MCF 10A (cell line): ENCODE results near the gene TM9SF4. TPM values are rescaled to one million over a fixed set of nuclear protein-coding genes. Genes with fewer than 3 reads are reported as not detected.

Source experiments
- Bru-seq: library from RNA; stranded (reverse); fragments of 400-500 nt; gene quantifications from one replicate; lab custom pipeline; 2021; lab: Mats Ljungman, UMichigan
- BruChase-seq, 2 experiments: library from RNA; stranded (reverse); fragments of 400-500 nt; gene quantifications; one replicate each; lab custom pipeline; 2021; lab: Mats Ljungman, UMichigan
- BruUV-seq: library from RNA; stranded (reverse); fragments of 400-500 nt; replicated peaks from 2 replicates; lab custom pipeline; 2021; lab: Mats Ljungman, UMichigan
- CTCF ChIA-PET: fragments of 300-600 bp; sonication (Branson Sonifier 250); formaldehyde crosslinking; extraction: SDS; loops from one replicate; lab custom pipeline; 2021; ENCODE audit warnings: antibody characterized with exemption, inconsistent platforms; lab: Yijun Ruan, JAX
- POLR2A ChIA-PET: fragments of 300-600, 350-650 bp; sonication (Branson Sonifier 250); formaldehyde crosslinking; extraction: SDS; loops from one replicate; lab custom pipeline; 2020; ENCODE audit warnings: antibody characterized with exemption, inconsistent platforms; lab: Yijun Ruan, JAX
- DNase-seq: peaks from one replicate; pipeline ENCODE4 v3.0.0-alpha.2; 2018; ENCODE audit not compliant: unreplicated experiment
- H3K27ac Mint-ChIP-seq: one replicate; pipeline ENCODE4 v1.8.0; 2022; ENCODE audit warnings: mild to moderate bottlenecking, low read depth, mixed read lengths; ENCODE audit not compliant: unreplicated experiment
- H3K27me3 Mint-ChIP-seq: one replicate; pipeline ENCODE4 v1.8.0; 2022; ENCODE audit warnings: mixed read lengths; ENCODE audit not compliant: insufficient read depth, unreplicated experiment
- H3K36me3 Mint-ChIP-seq: one replicate; pipeline ENCODE4 v1.8.0; 2022; ENCODE audit warnings: mild to moderate bottlenecking, moderate library complexity, mixed read lengths; ENCODE audit not compliant: insufficient read depth, unreplicated experiment
- H3K4me1 Mint-ChIP-seq: one replicate; pipeline ENCODE4 v1.8.0; 2022; ENCODE audit warnings: mixed read lengths; ENCODE audit not compliant: insufficient read depth, unreplicated experiment
- H3K4me3 Mint-ChIP-seq: one replicate; pipeline ENCODE4 v1.8.0; 2022; ENCODE audit warnings: mild to moderate bottlenecking, moderate library complexity, mixed read lengths; ENCODE audit not compliant: unreplicated experiment
- H3K9me3 Mint-ChIP-seq: one replicate; pipeline ENCODE4 v1.8.0; 2022; ENCODE audit warnings: mixed read lengths; ENCODE audit not compliant: unreplicated experiment
- intact Hi-C: fragments of 100-400 bp; cut with micrococcal nuclease; formaldehyde crosslinking; loops from 2 replicates; pipeline ENCODE4 v1.14.1; 2022
- long read RNA-seq: library from polyadenylated mRNA; stranded (forward); transcript quantifications from one replicate; pipeline ENCODE4 v2.0.0, GENCODE V29; 2022
- total RNA-seq: library from RNA; stranded (reverse); gene quantifications from 2 replicates; pipeline ENCODE4 v1.2.3, GENCODE V29; 2022
- TF ChIP-seq, protein P1 (sequence below): fragments of 200-600 bp; IDR thresholded peaks from one replicate; pipeline ENCODE4 v1.8.0; 2022; ENCODE audit warnings: antibody characterized with exemption, mild to moderate bottlenecking; ENCODE audit not compliant: unreplicated experiment

TM9SF4 gene, protein sequence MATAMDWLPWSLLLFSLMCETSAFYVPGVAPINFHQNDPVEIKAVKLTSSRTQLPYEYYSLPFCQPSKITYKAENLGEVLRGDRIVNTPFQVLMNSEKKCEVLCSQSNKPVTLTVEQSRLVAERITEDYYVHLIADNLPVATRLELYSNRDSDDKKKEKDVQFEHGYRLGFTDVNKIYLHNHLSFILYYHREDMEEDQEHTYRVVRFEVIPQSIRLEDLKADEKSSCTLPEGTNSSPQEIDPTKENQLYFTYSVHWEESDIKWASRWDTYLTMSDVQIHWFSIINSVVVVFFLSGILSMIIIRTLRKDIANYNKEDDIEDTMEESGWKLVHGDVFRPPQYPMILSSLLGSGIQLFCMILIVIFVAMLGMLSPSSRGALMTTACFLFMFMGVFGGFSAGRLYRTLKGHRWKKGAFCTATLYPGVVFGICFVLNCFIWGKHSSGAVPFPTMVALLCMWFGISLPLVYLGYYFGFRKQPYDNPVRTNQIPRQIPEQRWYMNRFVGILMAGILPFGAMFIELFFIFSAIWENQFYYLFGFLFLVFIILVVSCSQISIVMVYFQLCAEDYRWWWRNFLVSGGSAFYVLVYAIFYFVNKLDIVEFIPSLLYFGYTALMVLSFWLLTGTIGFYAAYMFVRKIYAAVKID
- total RNA-seq (50.6 and 52.3 TPM in 2 replicates), Bru-seq, nascent RNA (percentile 84 among the genes with signal in this experiment), BruChase-seq, experiment 1, labeled RNA remaining after a 6-hour chase (percentile 89 among the genes with signal in this experiment), BruChase-seq, experiment 2, labeled RNA remaining after a 2-hour chase (percentile 85 among the genes with signal in this experiment)
- long read RNA-seq, transcript TM9SF4-202 (18 exons, 3,978 nt) = major isoform, 34 of 65 reads
- long read RNA-seq, partial matches to known transcripts = 9 of 65 reads
- long read RNA-seq, other reads (novel, unspliced or antisense) = 21 of 65 reads

- H3K36me3 Mint-ChIP-seq = peaks cover 21% of the 10 kb centered on the region
- CTCF ChIA-PET = interaction anchor here (0.5 to 5.2 kb wide), 7 partner anchors 18 to 365 kb away, joined by 3 to 37 read pairs (median 3); no protein-coding TSS in a partner anchor
- H3K4me1 Mint-ChIP-seq = peaks cover 28% of the 10 kb centered on the region
- TF ChIP-seq, protein P1, sequence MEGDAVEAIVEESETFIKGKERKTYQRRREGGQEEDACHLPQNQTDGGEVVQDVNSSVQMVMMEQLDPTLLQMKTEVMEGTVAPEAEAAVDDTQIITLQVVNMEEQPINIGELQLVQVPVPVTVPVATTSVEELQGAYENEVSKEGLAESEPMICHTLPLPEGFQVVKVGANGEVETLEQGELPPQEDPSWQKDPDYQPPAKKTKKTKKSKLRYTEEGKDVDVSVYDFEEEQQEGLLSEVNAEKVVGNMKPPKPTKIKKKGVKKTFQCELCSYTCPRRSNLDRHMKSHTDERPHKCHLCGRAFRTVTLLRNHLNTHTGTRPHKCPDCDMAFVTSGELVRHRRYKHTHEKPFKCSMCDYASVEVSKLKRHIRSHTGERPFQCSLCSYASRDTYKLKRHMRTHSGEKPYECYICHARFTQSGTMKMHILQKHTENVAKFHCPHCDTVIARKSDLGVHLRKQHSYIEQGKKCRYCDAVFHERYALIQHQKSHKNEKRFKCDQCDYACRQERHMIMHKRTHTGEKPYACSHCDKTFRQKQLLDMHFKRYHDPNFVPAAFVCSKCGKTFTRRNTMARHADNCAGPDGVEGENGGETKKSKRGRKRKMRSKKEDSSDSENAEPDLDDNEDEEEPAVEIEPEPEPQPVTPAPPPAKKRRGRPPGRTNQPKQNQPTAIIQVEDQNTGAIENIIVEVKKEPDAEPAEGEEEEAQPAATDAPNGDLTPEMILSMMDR = no peak
- no peaks in the 10 kb centered on the region for H3K9me3 Mint-ChIP-seq
- peaks cover 4% of the 10 kb centered on the region for H3K27me3 Mint-ChIP-seq
- intact Hi-C loops = no loop called here
- BruUV-seq = no TSS peak
- DNase-seq = peak; percentile 96
- H3K4me3 Mint-ChIP-seq = peak within 1 kb of the TSS; percentile 76
- POLR2A ChIA-PET = interaction anchor here (0.6 to 3.0 kb wide), 21 partner anchors 9 to 1411 kb away, joined by 3 to 23 read pairs (median 3); a partner anchor contains a TSS
- H3K27ac Mint-ChIP-seq = peak within 1 kb of the TSS; percentile 99
Observed at GRCh38 chr20:32109392-32110172, at the start of gene TM9SF4. TM9SF4 (plus strand) TSS chr20:32109714; CDS start chr20:32109741, 27 bp downstream.

DNA sequence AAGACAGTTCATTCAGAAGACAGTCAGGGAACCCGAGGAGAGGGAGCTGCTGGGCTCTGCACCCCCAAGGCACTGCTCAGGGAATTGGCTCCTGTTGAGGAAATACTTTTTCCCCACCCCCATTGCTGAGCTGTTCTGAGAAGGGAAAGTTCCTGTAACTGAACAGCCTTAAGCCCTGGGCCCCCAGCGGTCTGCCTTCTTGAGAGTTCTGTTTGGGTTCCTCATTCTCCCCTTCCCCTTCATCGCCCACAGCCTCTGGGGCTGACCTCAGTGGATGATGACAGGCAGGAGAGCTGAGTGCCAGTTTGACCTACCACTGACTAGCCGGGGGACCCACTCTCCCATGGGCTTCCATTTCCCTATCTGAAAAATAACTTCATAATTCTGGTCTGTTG, 46.7 kb upstream of the TM9SF4 start:
- Mint-ChIP-seq H3K9me3 (no peaks in the 10 kb centered on the region), H3K36me3 (no peaks in the 10 kb centered on the region), H3K4me1 (peaks cover 7% of the 10 kb centered on the region), H3K27me3 (peaks cover 74% of the 10 kb centered on the region), H3K27ac (no peak overlapping the region), H3K4me3 (no peak overlapping the region)
- no peak for DNase-seq
- ChIA-PET POLR2A (interaction anchor here (1.4 kb wide), 1 partner anchor 10 kb away, joined by 4 read pairs; no protein-coding TSS in a partner anchor), CTCF (interaction anchor here (0.6 to 2.0 kb wide), 2 partner anchors 31 to 429 kb away, joined by 5 to 6 read pairs; no protein-coding TSS in a partner anchor)
- TF ChIP-seq, protein P1 = no peak
- intact Hi-C loops = no loop called here
- BruUV-seq = no TSS peak

- Mint-ChIP-seq H3K27ac (no peak overlapping the region), H3K9me3 (no peaks in the 10 kb centered on the region), H3K36me3 (no peaks in the 10 kb centered on the region), H3K4me3 (no peak overlapping the region), H3K27me3 (peaks cover 66% of the 10 kb centered on the region), H3K4me1 (peaks cover 7% of the 10 kb centered on the region)
- intact Hi-C loops = no loop called here
- ChIA-PET CTCF (interaction anchor here (0.8 to 2.0 kb wide), 3 partner anchors 32 to 240 kb away, joined by 3 to 6 read pairs (median 3); no protein-coding TSS in a partner anchor), POLR2A (no interaction called here)
- no TSS peak for BruUV-seq
- TF ChIP-seq, protein P1 = no peak
- no peak for DNase-seq
Observed at GRCh38 chr20:32063695-32064094, 45.8 kb upstream of the TM9SF4 start.
